Heart right ventricle (tissue), 16 donors: ENCODE results near the gene ADAM23. TPM values are rescaled to one million over a fixed set of nuclear protein-coding genes. Genes with fewer than 3 reads are reported as not detected.

ENCODE experiments used
- ATAC-seq, 8 donors: fragments of 200-7000 bp; cut with Tn5 transposase; one replicate each; pipeline ENCODE4 v1.9.1; 2020; ENCODE audit warnings: mild to moderate bottlenecking in 8 of 8, moderate library complexity in 8 of 8, moderate number of reproducible peaks in 1 of 8
- DNase-seq, 2 donors: peaks; one replicate each; pipeline ENCODE4 v3.0.0-alpha.2; 2020
- H3K27ac ChIP-seq, 10 donors: fragments of 200-600 bp; sonication (generic) in 2 of 10; one replicate each; pipeline versions ENCODE4 v1.5.0 to v1.8.0; 2020 to 2022; ENCODE audit warnings: mild to moderate bottlenecking in 3 of 10
- H3K27me3 ChIP-seq, 7 donors: fragments of 200-600 bp; one replicate each; pipeline ENCODE4 v1.8.0; 2021 to 2022; ENCODE audit warnings: mild to moderate bottlenecking in 2 of 7
- H3K36me3 ChIP-seq, 9 donors: fragments of 200-600 bp; sonication (generic) in 1 of 9; one replicate each; pipeline versions ENCODE4 v1.5.0 to v1.8.0; 2020 to 2022; ENCODE audit warnings: mild to moderate bottlenecking in 2 of 9
- H3K4me1 ChIP-seq, 9 donors: fragments of 200-600 bp; sonication (generic) in 1 of 9; one replicate each; pipeline versions ENCODE4 v1.5.0 to v1.8.0; 2020 to 2022; ENCODE audit warnings: mild to moderate bottlenecking in 4 of 9
- H3K4me3 ChIP-seq, 10 donors: fragments of 200-600 bp; sonication (generic) in 2 of 10; one replicate each; pipeline versions ENCODE4 v1.5.0 to v1.8.0; 2020 to 2022; ENCODE audit warnings: mild to moderate bottlenecking in 7 of 10, moderate library complexity in 2 of 10
- H3K9me3 ChIP-seq, 11 donors: fragments of 200-600 bp in 10 of 11; sonication (generic) in 2 of 11; one replicate each; pipeline versions ENCODE4 v1.5.0 to v1.8.0; 2013 to 2022; ENCODE audit warnings: mild to moderate bottlenecking in 2 of 11, control low read depth in 1 of 11, moderate library complexity in 1 of 11
- WGBS, 2 donors: extraction: QIAGEN DNeasy Blood & Tissue Kit; methylation state at CpG; one replicate each; pipeline ENCODE4 v1.1.7; 2013; ENCODE audit warnings: inconsistent platforms in 1 of 2; 5-methylcytosine and 5-hydroxymethylcytosine counted together
- intact Hi-C, 10 donors: fragments of 100-400 bp; cut with DNase I; formaldehyde crosslinking; loops; one replicate each; pipeline versions ENCODE4 v1.11.1 to v1.14.2; 2022
- polyA plus RNA-seq, 2 donors: library from polyadenylated mRNA; stranded (reverse); fragments of 200-250 nt; gene quantifications; one replicate each; pipeline ENCODE4 v1.2.3, GENCODE V29; 2013
- total RNA-seq, 10 donors: library from RNA; stranded (reverse); fragmentation: NEBNext Ultra II Directional in 3 of 10; extraction: Animal tissue kit (Norgen Biotek cat#: 25700) in 3 of 10; gene quantifications; one replicate each; pipeline versions ENCODE4 v1.2.1 to v1.2.4, GENCODE V29; 2021 to 2023
- TF ChIP-seq, protein P1 (sequence below), 9 donors: fragments of 200-600 bp; sonication (generic) in 2 of 9; IDR thresholded peaks; one replicate each; pipeline versions ENCODE4 v1.5.0 to v1.8.0; 2021 to 2022; ENCODE audit warnings: antibody characterized with exemption in 9 of 9, mild to moderate bottlenecking in 5 of 9, moderate library complexity in 1 of 9
- donor health status: Arrhythmogenic right ventricular cardiomyopathy.
- donor health status: ischemic (EF 13 %, LVEDD 7.1; RV severe dilation, severe dysfunction).
- donor health status: healthy with polysubstance abuse.
- donor health status: DM: no; HTN: yes; CAD: no.
- donor health status: DM: no; HTN: no; CAD: no.
- donor health status: ischemic (EF 25% LVEDD 6.9; RV normal size, moderate dysfunction).
- donor health status: ischemic (EF 25% LVEDD 5.7; RV mildly dilated, moderate dysfunction).
- donor health status: healthy.
- donor health status: DM: yes; HTN: yes; CAD: no.
- donor health status: Ischemic cardiomyopathy.
- donor health status: ischemic (EF 35%, LVEDD 5.7; RV mildly dilated, moderate dysfunction).
- donor health status: nonischemic (EF 11% LVEDD 7.7; RV severe dilation, severe dysfunction).
- donor health status: DM: yes; HTN: yes; CAD: no.
- donor health status: PGD.
- donor health status: ischemic (EF 29% LVEDD 5.4; RV normal size, mild dysfunction).
- donor health status: nonischemic (EF 23%, LVEDD 6.1; RV moderate dilation, normal function).

ADAM23 gene
- total and polyA plus RNA-seq, 12 donors: 11.9 to 101 (median 66.2) TPM

DNA sequence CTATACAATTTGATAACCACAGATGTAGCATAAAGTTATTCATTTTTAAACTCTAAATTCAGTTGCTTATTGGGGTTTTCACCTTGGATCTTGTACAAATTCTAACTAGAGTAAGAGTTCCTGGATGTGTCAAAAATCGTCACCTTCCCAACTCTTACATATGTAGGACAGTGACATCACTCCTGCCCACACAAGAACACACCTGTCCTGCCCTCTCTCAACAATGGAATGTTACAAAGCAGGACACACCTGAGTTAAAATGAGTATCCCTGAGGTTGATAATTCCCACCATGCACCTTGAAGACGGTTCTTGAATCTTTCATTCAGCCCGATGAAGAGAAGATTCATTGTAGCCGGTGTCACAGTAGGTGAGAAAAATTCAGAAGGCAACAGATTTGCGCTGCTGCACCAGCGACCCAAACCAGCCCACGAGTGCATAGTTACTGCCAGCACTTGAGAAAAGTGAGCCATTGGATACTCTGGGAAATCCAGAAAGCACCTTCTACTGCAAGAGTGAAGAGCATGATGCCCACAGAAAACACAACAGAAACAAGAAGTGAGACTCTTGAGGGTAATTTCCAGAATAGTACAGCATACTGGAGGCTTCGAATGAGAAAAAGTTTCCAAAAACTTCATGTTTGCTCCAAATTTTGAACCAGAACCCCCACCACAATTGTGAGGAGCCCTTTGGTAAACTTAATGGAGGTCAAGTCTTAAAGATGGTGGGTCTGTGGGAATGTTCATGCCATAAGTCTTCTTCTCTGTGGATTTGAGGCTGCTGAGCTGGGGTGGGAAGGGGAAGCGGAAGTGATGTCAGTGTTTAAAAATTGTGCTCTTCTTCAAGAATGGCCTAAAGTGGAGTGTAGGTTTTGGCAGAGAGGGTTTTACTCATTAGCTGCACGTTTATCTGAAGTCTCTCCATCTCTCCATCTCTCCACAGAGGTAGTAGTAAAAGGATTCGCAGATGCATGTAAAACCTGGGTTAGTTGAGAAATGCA lies 34.7 kb upstream of the ADAM23 start:
- no peaks in the 10 kb centered on the region for H3K36me3 ChIP-seq
- H3K27ac ChIP-seq: no peak overlapping the region
- WGBS, 2 donors: 84 to 86% methylated on average over 11 of the region's 11 CpGs
- DNase-seq (no peak), ATAC-seq (no peak)
- H3K27me3 ChIP-seq: no peaks in the 10 kb centered on the region
- intact Hi-C loops: no loop called here
- no peak overlapping the region for H3K4me3 ChIP-seq
- no peaks in the 10 kb centered on the region for H3K4me1 ChIP-seq
- TF ChIP-seq, protein P1, sequence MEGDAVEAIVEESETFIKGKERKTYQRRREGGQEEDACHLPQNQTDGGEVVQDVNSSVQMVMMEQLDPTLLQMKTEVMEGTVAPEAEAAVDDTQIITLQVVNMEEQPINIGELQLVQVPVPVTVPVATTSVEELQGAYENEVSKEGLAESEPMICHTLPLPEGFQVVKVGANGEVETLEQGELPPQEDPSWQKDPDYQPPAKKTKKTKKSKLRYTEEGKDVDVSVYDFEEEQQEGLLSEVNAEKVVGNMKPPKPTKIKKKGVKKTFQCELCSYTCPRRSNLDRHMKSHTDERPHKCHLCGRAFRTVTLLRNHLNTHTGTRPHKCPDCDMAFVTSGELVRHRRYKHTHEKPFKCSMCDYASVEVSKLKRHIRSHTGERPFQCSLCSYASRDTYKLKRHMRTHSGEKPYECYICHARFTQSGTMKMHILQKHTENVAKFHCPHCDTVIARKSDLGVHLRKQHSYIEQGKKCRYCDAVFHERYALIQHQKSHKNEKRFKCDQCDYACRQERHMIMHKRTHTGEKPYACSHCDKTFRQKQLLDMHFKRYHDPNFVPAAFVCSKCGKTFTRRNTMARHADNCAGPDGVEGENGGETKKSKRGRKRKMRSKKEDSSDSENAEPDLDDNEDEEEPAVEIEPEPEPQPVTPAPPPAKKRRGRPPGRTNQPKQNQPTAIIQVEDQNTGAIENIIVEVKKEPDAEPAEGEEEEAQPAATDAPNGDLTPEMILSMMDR (IDR thresholded peaks at IDR 0.05): no peak
- H3K9me3 ChIP-seq: peaks cover 0 to 12% (median 0%) of the 10 kb centered on the region in 11 donors

DNA sequence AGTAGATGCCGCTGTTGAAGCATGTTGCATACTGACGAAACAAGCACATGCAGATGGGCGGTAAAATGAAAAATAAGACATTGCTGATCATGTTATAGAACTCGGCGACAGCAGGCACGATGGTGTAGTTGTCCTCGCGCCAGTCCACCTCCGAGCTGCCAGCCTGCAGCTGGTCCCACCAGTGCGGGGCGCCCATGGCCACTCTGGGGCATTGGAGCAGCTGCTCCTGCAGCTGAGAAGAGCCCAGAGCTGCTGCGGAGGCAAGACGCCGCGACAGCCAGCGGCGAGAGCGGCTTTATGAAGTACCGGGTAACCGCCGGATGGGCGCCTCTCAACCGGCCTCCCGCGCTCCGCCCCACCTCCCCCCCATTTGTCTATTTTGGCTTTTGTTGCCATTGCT lies 32.6 kb upstream of the ADAM23 start:
- Histone ChIP-seq H3K4me1 (no peaks in the 10 kb centered on the region), H3K9me3 (peaks cover 0 to 12% (median 0%) of the 10 kb centered on the region in 11 donors), H3K27ac (no peak overlapping the region), H3K36me3 (no peaks in the 10 kb centered on the region), H3K27me3 (no peaks in the 10 kb centered on the region), H3K4me3 (no peak overlapping the region)
- intact Hi-C loops: no loop called here
- TF ChIP-seq, protein P1 (IDR thresholded peaks at IDR 0.05): no peak
- ATAC-seq (no peak), DNase-seq (no peak)
- 94 to 96% methylated on average over 26 of the region's 26 CpGs for WGBS, 2 donors

DNA sequence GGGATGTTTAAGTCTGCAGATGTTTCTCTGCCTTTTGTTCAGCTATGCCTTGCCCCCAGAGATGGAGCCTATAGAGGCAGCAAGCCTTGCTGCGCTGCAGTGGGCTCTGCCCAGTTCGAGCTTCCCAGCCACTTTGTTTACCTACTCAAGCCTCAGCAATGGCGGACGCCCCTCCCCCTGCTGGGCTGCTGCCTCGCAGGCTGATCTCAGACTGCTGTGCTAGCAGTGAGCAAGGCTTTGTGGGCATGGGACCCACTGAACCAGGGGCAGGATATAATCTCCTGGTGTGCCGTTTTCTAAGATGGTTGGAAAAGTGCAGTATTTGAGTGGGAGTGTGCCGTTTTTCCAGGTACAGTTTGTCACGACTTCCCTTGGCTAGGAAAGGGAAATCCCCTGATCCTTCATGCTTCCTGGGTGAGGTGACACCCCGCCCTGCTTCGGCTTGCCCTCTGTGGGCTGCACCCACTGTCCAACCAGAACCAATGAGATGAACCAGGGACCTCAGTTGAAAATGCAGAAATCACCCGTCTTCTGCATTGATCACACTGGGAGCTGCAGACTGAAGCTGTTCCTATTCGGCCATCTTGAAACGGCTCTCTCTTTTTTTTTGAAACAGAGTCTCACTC lies 27.6 kb upstream of the ADAM23 start:
- whole genome bisulfite sequencing, 2 donors: 84 to 86% methylated on average over 13 of the region's 13 CpGs
- H3K9me3 ChIP-seq: peaks cover 0 to 18% (median 7%) of the 10 kb centered on the region in 11 donors
- DNase-seq: no peak
- H3K4me3 ChIP-seq: no peak overlapping the region
- intact Hi-C loops: no loop called here
- no peak overlapping the region for H3K27ac ChIP-seq
- no peaks in the 10 kb centered on the region for H3K4me1 ChIP-seq
- ATAC-seq: no peak
- TF ChIP-seq, protein P1 (IDR thresholded peaks at IDR 0.05): no peak
- H3K36me3 ChIP-seq: no peaks in the 10 kb centered on the region
- H3K27me3 ChIP-seq: no peaks in the 10 kb centered on the region

DNA sequence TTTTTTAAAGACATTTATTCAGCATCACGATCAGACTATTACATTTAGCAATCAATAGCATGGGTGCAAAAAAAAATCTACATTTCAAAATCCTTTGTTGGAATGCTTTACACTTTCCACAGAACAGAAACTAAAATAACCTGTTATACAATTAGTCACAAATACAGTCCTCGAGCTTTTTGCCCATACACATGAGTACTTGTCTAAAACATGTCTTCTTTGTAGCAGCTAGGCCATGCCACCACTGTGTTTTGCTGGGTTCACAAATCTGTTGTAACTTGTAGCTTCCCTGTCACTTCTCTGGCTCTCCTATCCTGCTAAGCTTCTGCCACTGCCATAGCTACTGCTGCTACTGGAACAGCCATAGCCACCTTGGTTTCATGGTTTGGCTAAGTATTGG lies 24.4 kb upstream of the ADAM23 start:
- Histone ChIP-seq H3K27ac (no peak overlapping the region), H3K36me3 (no peaks in the 10 kb centered on the region), H3K9me3 (peaks cover 0 to 15% (median 0%) of the 10 kb centered on the region in 11 donors), H3K4me3 (no peak overlapping the region), H3K27me3 (no peaks in the 10 kb centered on the region), H3K4me1 (no peaks in the 10 kb centered on the region)
- ATAC-seq: no peak
- WGBS, 2 donors: 72 to 84% methylated on average over 2 of the region's 2 CpGs
- no peak for DNase-seq
- intact Hi-C loops: no loop called here
- TF ChIP-seq, protein P1 (IDR thresholded peaks at IDR 0.05): no peak
